Mononuclear cell (primary cell): ENCODE results near the gene HSD17B1. TPM values are rescaled to one million over a fixed set of nuclear protein-coding genes. Genes with fewer than 3 reads are reported as not detected.

ENCODE experiments used
- H3K27me3 ChIP-seq: 2 replicates; pipeline ENCODE4 v1.6.0; 2011; ENCODE audit warnings: low read length, control low read depth; ENCODE audit not compliant: insufficient read depth
- H3K4me1 ChIP-seq: 2 replicates; pipeline ENCODE4 v1.5.1; 2011; ENCODE audit warnings: mild to moderate bottlenecking, low read length, control low read depth; ENCODE audit not compliant: insufficient read depth
- H3K4me3 ChIP-seq: 2 replicates; pipeline ENCODE4 v1.5.1; 2011; ENCODE audit warnings: mild to moderate bottlenecking, low read length, moderate library complexity
- H3K9me3 ChIP-seq: 2 replicates; pipeline ENCODE4 v1.5.1; 2011; ENCODE audit warnings: low read depth, mild to moderate bottlenecking, control low read depth, low read length
- total RNA-seq: library from RNA; depleted of rRNA; stranded (reverse); fragments of >200 nt; gene quantifications from one replicate; pipeline ENCODE4 v1.2.3, GENCODE V29; 2012

The HSD17B1 gene
- total RNA-seq, 1 donor = 0.31 TPM

DNA sequence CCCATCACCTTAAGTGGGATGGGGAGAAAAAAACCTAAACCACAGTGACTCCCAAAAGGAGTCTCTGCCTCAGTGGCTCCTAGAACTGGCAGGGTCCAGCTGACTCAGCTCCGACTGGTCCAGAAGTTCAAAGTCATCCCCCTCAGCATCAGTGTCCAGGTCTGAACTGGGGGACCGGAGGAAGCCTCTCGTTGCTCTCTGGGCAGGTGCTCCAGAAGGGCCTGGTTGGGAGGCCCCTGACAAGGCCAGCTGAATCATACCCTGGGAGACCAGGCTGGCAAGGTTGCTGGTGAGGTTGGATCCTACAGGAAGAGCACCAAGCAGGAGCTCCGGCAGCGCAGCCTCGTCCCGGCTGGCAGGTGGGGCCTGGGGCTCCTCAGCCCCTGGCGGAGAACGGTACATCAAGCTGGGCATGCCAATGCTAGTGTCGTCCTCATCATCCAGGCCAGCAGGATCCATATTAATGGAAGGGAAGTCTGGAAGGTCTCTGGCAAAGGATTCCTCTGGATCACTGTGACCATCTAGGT is 29.1 kb downstream of the HSD17B1 start:
- Histone ChIP-seq H3K27me3 (no peaks in the 10 kb centered on the region), H3K4me1 (peaks cover 34% of the 10 kb centered on the region), H3K9me3 (no peaks in the 10 kb centered on the region), H3K4me3 (no peak overlapping the region)

DNA sequence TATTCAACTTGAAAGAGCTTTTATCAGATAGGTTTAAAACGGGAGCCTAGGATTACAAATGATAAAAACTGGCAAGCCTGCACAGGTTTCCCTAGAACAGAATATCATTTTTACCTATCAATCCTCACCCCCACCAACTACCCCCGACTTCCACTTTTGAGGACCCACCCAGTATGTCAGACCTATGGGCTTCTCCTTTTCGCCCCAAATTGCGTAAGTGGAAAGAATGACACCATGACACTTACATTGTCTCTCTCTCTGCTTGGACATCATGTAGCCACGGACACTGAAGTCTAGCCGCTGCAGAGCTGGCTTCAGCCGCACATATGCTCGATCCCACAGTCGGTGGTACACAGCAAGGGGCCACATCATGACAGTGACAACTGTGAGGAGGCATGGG is 32.2 kb downstream of the HSD17B1 start:
- Histone ChIP-seq H3K27me3 (no peaks in the 10 kb centered on the region), H3K9me3 (no peaks in the 10 kb centered on the region), H3K4me1 (peaks cover 14% of the 10 kb centered on the region), H3K4me3 (no peak overlapping the region)

DNA sequence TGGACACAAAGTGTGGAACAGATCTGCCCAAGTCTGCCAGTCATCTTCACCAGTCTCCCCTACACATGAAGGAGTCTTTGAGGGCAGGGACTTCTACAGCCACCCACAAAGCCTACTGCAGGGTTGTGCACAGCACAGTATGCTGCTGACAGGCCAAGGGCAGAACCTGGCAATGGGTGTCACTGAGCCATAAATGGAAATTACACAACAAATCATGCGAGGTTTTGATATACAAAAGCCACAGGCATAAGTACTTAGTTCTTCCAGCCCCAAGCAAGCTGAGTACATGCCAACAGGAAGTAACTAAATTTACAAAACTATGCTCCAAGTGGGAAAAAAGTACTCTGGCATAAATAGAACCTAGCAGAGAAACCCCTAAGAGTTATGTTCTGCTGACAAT is 32.6 kb downstream of the HSD17B1 start:
- H3K4me1 ChIP-seq = peaks cover 14% of the 10 kb centered on the region

DNA sequence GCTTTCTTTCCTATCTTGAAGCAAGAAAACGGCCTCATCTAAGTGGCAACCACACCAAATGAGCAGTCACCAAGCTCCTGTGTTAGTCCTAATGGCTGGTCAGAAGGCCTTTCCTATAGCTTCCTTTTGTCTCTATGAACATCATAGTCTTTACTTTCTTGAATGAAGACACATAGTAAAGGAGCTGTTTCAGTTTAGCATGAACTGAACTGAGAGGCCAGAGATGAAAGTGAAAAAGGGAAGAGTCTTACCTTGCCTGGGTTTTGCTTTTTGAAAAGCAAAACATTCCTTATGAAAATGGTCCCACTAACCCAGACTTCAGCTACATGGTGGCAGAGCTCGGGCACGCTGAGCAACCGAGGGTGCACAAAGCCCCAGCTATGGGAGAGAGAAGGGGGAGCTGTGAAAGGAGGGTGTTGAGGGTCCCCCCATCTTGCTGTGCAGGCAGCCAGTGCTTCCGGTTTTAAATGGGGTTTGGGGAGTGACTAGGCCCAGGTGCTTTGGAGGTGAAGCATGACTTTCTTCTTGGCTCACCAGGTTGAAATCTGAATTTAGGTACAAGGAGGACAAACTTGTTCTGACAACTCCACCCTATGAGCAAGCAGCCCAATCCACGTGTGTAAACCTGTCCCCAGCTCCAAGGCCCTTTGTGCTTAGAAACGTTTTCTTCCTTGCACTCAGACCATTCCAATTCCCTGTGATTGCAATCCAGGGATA is 33.9 kb downstream of the HSD17B1 start:
- no peak overlapping the region for H3K4me3 ChIP-seq

More for the DNA sequence above, 32.6 kb downstream of the HSD17B1 start:
- H3K27me3 ChIP-seq = no peaks in the 10 kb centered on the region
- no peaks in the 10 kb centered on the region for H3K9me3 ChIP-seq
- no peak overlapping the region for H3K4me3 ChIP-seq

DNA sequence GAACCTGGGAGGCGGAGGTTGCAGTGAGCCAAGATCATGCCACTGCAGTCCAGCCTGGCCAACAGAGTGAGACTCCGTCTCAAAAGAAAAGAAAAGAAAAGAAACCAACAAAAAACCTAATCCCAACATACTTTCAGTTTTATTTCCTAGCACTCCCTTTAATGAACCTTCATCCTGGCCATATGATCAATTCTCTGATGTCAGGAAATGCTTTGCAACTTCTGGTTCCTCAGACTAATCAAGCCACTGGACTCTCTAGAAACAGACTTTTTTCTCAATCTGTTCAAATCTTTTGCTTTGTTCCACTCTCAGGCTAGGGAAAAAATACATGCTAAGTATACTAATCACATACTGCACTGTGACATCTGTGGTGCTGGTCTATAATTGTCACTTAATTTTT is 38.2 kb downstream of the HSD17B1 start:
- Histone ChIP-seq H3K9me3 (no peaks in the 10 kb centered on the region), H3K4me3 (no peak overlapping the region), H3K27me3 (no peaks in the 10 kb centered on the region), H3K4me1 (peaks cover 2% of the 10 kb centered on the region)

More for the DNA sequence above, 33.9 kb downstream of the HSD17B1 start:
- Histone ChIP-seq H3K4me1 (peaks cover 14% of the 10 kb centered on the region), H3K27me3 (no peaks in the 10 kb centered on the region), H3K9me3 (no peaks in the 10 kb centered on the region)

DNA sequence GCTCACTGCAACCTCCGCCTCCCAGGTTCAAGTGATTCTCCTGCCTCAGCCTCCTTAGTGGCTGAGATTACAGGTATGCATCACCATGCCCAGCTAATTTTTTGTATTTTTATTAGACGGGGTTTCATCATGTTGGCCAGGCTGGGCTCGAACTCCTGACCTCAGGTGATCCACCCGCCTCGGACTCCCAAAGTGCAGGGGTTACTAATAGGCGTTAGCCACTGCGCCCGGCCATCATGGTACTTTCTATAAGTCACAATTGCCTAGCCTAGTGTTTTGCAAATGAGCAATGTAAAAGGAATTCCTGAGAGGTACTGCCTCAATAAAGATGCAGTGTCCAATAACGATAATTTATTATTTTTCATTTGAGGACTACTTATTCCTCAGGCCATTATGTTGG is 38.7 kb downstream of the HSD17B1 start:
- Histone ChIP-seq H3K4me3 (no peak overlapping the region), H3K9me3 (no peaks in the 10 kb centered on the region), H3K27me3 (no peaks in the 10 kb centered on the region), H3K4me1 (no peaks in the 10 kb centered on the region)

DNA sequence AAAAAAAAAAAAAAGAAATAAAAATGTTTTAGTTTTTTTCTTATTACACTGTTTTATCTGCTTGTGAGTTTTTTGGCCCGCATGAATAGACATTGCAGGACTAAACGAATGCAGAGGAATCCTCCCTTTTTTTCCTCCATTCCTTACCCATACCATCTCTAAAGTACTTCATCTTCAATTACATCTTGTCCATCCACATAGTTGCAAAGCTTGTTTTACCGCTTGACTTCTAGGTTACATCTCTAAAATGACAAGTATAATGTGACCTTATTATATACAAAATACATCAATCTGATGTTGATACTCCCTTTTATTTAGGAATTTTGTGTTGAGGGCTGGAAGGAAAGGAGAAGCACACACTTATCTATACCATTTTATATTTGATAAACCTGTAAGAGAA is 43.7 kb downstream of the HSD17B1 start:
- Histone ChIP-seq H3K27me3 (no peaks in the 10 kb centered on the region), H3K4me3 (no peak overlapping the region), H3K9me3 (no peaks in the 10 kb centered on the region), H3K4me1 (peaks cover 7% of the 10 kb centered on the region)

DNA sequence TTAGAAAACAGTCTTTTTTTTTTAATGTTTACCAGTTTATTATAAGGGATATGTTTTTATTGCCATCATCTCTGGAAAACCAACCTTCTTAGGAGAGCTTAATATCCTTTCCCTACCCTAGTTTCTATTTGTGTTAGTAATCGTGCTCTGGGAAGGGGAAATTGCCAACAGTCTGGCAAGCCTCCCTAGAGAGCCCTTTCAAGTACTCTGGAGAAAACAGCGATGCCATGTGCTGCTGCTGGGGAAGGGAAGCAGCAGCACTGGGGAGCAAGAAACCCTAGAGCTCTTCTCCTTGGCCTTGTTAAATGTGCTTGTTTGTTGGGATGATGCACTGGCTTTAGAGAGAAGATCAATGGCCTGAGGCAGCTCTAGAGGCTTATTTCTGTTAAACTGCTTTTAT is 46.2 kb downstream of the HSD17B1 start:
- Histone ChIP-seq H3K9me3 (no peaks in the 10 kb centered on the region), H3K27me3 (no peaks in the 10 kb centered on the region)

DNA sequence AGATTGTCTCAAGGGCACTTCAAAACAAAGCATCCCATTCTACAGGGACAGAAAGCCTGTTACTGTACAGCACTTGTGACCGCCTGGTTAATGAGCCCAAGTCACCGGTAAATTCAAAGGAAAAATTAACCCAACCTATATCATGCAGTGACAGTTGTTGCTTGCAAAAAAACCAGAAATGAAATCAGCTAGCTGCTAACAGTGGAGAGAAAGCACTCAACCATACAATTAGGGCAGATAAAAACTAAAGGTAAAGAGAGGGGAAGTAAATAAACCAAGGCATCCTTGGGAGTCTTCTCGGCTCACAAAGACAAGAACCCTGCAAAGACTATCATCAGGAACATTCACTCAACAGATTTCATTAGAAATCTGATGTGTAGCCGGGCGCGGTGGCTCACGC is 50.6 kb downstream of the HSD17B1 start:
- Histone ChIP-seq H3K4me1 (peaks cover 42% of the 10 kb centered on the region), H3K9me3 (no peaks in the 10 kb centered on the region), H3K27me3 (no peaks in the 10 kb centered on the region), H3K4me3 (no peak overlapping the region)

More for the DNA sequence above, 46.2 kb downstream of the HSD17B1 start:
- Histone ChIP-seq H3K4me1 (peaks cover 7% of the 10 kb centered on the region), H3K4me3 (no peak overlapping the region)

Other genes with a start within 250 kb of the HSD17B1 start
- gene STAT3, start 164.5 kb upstream of the HSD17B1 start, total RNA-seq = 216 TPM
- gene CAVIN1, start 129.7 kb upstream of the HSD17B1 start, total RNA-seq = 0.21 TPM
- 38.4 TPM for gene ATP6V0A1, start 94.0 kb upstream of the HSD17B1 start, total RNA-seq
- gene NAGLU, start 16.7 kb upstream of the HSD17B1 start, total RNA-seq = 7.9 TPM
- 10.2 TPM for gene COASY, start 9.2 kb downstream of the HSD17B1 start, total RNA-seq
- 22.0 TPM for gene MLX, start 14.2 kb downstream of the HSD17B1 start, total RNA-seq
- gene PSMC3IP, start 24.8 kb downstream of the HSD17B1 start, total RNA-seq = 1.4 TPM
- 34.7 TPM for gene RETREG3, start 56.5 kb downstream of the HSD17B1 start, total RNA-seq
- 3.1 TPM for gene TUBG1, start 56.8 kb downstream of the HSD17B1 start, total RNA-seq
- gene TUBG2, start 106.4 kb downstream of the HSD17B1 start, total RNA-seq = 2.2 TPM
- 0.52 TPM for gene PLEKHH3, start 124.1 kb downstream of the HSD17B1 start, total RNA-seq
- 0.52 TPM for gene CCR10, start 128.9 kb downstream of the HSD17B1 start, total RNA-seq
- gene CNTNAP1, start 129.6 kb downstream of the HSD17B1 start, total RNA-seq = 0.84 TPM
- 80.9 TPM for gene EZH1, start 192.1 kb downstream of the HSD17B1 start, total RNA-seq
- not detected for gene RAMP2, start 208.3 kb downstream of the HSD17B1 start, total RNA-seq
- gene VPS25, start 220.5 kb downstream of the HSD17B1 start, total RNA-seq = 27.0 TPM
- 0.10 TPM for gene WNK4, start 227.7 kb downstream of the HSD17B1 start, total RNA-seq
- gene COA3, start 245.8 kb downstream of the HSD17B1 start, total RNA-seq = 2.4 TPM
- gene CNTD1, start 245.9 kb downstream of the HSD17B1 start, total RNA-seq = not detected